ENCODE results near the gene TMUB1.

DNA sequence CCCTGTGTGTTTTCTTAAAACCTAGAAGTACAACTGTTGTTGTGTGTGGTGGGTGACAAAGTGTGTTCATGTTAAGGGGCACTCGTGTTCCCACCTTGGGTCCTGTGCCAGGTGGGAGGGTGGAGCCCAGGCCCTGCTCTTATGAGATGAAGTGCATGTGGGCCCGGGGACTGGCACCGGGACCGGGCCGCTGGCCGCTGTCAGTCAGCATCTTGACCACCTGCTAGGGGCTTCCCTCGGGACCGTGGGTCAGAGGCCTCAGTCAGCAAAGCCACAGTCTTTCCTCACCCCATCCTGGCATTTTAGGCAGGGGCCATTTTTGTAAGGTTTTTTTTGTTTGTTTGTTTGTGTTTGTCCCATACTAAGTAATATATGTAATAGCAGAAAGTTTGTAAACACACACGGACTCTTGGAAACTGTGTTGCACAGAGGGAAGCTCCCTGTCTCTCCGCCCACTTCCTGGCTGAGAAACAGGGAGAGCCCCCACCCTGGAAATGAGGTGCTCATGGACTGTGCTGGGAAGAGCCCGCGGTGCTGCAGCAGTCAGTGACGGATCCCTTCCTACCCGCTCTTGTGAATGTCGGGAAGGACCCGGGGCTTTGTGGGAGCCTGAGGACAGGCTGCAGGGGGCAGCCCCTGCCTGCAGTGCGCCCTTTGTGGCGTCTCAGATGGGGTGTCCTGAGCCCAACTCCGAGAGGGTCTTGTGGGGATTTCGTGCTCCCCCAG lies 16.4 kb upstream of the TMUB1 start:
- TF ChIP-seq, protein P1, sequence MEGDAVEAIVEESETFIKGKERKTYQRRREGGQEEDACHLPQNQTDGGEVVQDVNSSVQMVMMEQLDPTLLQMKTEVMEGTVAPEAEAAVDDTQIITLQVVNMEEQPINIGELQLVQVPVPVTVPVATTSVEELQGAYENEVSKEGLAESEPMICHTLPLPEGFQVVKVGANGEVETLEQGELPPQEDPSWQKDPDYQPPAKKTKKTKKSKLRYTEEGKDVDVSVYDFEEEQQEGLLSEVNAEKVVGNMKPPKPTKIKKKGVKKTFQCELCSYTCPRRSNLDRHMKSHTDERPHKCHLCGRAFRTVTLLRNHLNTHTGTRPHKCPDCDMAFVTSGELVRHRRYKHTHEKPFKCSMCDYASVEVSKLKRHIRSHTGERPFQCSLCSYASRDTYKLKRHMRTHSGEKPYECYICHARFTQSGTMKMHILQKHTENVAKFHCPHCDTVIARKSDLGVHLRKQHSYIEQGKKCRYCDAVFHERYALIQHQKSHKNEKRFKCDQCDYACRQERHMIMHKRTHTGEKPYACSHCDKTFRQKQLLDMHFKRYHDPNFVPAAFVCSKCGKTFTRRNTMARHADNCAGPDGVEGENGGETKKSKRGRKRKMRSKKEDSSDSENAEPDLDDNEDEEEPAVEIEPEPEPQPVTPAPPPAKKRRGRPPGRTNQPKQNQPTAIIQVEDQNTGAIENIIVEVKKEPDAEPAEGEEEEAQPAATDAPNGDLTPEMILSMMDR (IDR thresholded peaks at IDR 0.05) = no peak
- no peak for TF ChIP-seq POLR2A (IDR thresholded peaks at IDR 0.05)

All from lower leg skin (tissue), 3 donors.